ENCODE results near the gene SLCO3A1.

DNA sequence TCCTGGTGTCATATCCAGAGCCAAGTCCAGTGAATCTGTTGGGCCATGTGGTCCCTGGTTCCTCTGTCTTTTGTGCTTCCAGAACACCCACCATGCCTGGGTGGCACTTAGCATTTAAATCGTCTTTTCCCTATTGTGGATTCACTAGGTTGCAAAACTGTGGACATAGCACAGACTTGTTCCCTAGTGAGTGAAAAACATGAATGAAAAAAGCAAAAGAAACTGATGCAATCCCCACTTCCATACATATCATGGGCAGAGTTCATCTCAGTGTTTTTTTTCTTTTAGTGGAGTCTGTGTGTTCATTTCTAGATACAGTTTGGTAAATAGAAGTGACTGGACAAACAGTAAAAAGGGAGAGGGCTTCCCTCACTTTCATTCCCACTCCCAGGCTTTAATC lies 170.5 kb downstream of the SLCO3A1 start:
- TF ChIP-seq SIN3A (IDR thresholded peaks at IDR 0.05; ENCODE audit: low read depth): no peak
- TF ChIP-seq, protein P1, sequence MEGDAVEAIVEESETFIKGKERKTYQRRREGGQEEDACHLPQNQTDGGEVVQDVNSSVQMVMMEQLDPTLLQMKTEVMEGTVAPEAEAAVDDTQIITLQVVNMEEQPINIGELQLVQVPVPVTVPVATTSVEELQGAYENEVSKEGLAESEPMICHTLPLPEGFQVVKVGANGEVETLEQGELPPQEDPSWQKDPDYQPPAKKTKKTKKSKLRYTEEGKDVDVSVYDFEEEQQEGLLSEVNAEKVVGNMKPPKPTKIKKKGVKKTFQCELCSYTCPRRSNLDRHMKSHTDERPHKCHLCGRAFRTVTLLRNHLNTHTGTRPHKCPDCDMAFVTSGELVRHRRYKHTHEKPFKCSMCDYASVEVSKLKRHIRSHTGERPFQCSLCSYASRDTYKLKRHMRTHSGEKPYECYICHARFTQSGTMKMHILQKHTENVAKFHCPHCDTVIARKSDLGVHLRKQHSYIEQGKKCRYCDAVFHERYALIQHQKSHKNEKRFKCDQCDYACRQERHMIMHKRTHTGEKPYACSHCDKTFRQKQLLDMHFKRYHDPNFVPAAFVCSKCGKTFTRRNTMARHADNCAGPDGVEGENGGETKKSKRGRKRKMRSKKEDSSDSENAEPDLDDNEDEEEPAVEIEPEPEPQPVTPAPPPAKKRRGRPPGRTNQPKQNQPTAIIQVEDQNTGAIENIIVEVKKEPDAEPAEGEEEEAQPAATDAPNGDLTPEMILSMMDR (IDR thresholded peaks at IDR 0.05 in 2 of 3, conservative IDR thresholded peaks at IDR 0.05 in 1 of 3; ENCODE audit: borderline replicate concordance in 1 of 3, insufficient read depth in 1 of 3, low read depth in 2 of 3, low read length in 2 of 3): no peak
- TF ChIP-seq SP1 (IDR thresholded peaks at IDR 0.05; ENCODE audit: low read depth): no peak

Data from HCT116 (cell line).